Uterus (tissue), 4 donors: ENCODE data around the gene QKI. TPM values are rescaled to one million over a fixed set of nuclear protein-coding genes. Genes with fewer than 3 reads are reported as not detected.

ENCODE experiments used
- DNase-seq, 2 donors: peaks; one replicate each; pipeline ENCODE4 v3.0.0-alpha.2; 2019 to 2020
- H3K27ac ChIP-seq, 2 donors: fragments of 200-600 bp; sonication (generic); 1 replicate in 1 of 2; 2 replicates in 1 of 2; pipeline ENCODE4 v1.5.1; 2016 to 2018
- H3K27me3 ChIP-seq, 2 donors: fragments of 200-600 bp; sonication (generic); one replicate each; pipeline ENCODE4 v1.5.1; 2018 to 2019; ENCODE audit warnings: control low read depth in 1 of 2
- H3K36me3 ChIP-seq, 2 donors: fragments of 200-600 bp; sonication (generic); one replicate each; pipeline ENCODE4 v1.5.1; 2019; ENCODE audit warnings: control low read depth in 1 of 2
- H3K4me1 ChIP-seq, 2 donors: fragments of 200-600 bp; sonication (generic); one replicate each; pipeline ENCODE4 v1.5.1; 2018 to 2019; ENCODE audit warnings: control low read depth in 1 of 2
- H3K4me3 ChIP-seq, 2 donors: fragments of 200-600 bp; sonication (generic); 1 replicate in 1 of 2; 2 replicates in 1 of 2; pipeline ENCODE4 v1.5.1; 2018 to 2019; ENCODE audit warnings: mild to moderate bottlenecking in 1 of 2
- H3K9me3 ChIP-seq, 2 donors: fragments of 200-600 bp; sonication (generic); one replicate each; pipeline ENCODE4 v1.5.1; 2019; ENCODE audit warnings: control low read depth in 1 of 2
- POLR2A ChIP-seq, 2 donors: fragments of 450-650 bp; IDR thresholded peaks; one replicate each; pipeline ENCODE4 v1.6.1; 2016; ENCODE audit warnings: antibody characterized with exemption in 2 of 2, mild to moderate bottlenecking in 1 of 2, moderate library complexity in 1 of 2
- intact Hi-C: fragments of 100-400 bp; cut with DNase I; formaldehyde crosslinking; loops from one replicate; pipeline ENCODE4 v1.15.1; 2023; ENCODE audit warnings: low total_unique reads
- total RNA-seq, 4 donors: library from RNA; depleted of rRNA in 3 of 4; stranded (reverse); fragments of >200 nt in 3 of 4; gene quantifications; one replicate each; pipeline versions ENCODE4 v1.1.0 to v1.2.4, GENCODE V29; 2014 to 2023
- TF ChIP-seq, protein P1 (sequence below), 4 experiments: fragments of 200-600 bp in 2 of 4; fragments of 450-650 bp in 2 of 4; sonication (generic) in 2 of 4; IDR thresholded peaks; one replicate each; pipeline ENCODE4 v1.5.1; 2016 to 2019; ENCODE audit warnings: antibody characterized with exemption in 4 of 4, mild to moderate bottlenecking in 2 of 4, moderate library complexity in 1 of 4
- donor health status: DM: yes; HTN: yes; CAD: no.

Gene QKI
- total RNA-seq, 4 donors from 2014 or later: 93.5 to 213 (median 164) TPM

DNA sequence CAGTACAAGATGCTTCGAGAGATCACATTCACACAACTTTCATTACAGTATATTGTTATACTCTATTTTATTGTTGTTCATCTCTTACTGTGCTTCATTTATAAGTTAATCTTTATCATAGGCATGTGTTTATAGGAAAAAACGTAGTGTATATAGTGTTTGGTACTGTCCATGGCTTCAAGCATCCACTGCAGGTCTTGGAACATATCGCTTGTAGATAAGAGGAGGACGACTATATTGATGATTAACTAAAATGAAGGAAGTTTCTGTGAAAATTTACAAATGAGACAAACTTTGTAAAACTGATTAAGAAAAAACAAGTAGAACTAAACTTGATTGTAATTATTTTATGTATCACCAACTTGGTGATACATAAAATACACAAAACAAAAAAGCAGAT is 98.5 kb downstream of the QKI start:
- Histone ChIP-seq H3K27me3 (no peaks in the 10 kb centered on the region), H3K4me1 (no peaks in the 10 kb centered on the region), H3K4me3 (no peak overlapping the region), H3K36me3 (no peaks in the 10 kb centered on the region), H3K9me3 (peaks cover 0 to 9% of the 10 kb centered on the region in 2 donors), H3K27ac (no peak overlapping the region)
- intact Hi-C loops: no loop called here
- no peak for TF ChIP-seq POLR2A (IDR thresholded peaks at IDR 0.05)
- TF ChIP-seq, protein P1, sequence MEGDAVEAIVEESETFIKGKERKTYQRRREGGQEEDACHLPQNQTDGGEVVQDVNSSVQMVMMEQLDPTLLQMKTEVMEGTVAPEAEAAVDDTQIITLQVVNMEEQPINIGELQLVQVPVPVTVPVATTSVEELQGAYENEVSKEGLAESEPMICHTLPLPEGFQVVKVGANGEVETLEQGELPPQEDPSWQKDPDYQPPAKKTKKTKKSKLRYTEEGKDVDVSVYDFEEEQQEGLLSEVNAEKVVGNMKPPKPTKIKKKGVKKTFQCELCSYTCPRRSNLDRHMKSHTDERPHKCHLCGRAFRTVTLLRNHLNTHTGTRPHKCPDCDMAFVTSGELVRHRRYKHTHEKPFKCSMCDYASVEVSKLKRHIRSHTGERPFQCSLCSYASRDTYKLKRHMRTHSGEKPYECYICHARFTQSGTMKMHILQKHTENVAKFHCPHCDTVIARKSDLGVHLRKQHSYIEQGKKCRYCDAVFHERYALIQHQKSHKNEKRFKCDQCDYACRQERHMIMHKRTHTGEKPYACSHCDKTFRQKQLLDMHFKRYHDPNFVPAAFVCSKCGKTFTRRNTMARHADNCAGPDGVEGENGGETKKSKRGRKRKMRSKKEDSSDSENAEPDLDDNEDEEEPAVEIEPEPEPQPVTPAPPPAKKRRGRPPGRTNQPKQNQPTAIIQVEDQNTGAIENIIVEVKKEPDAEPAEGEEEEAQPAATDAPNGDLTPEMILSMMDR (IDR thresholded peaks at IDR 0.05): no peak
- no peak for DNase-seq

DNA sequence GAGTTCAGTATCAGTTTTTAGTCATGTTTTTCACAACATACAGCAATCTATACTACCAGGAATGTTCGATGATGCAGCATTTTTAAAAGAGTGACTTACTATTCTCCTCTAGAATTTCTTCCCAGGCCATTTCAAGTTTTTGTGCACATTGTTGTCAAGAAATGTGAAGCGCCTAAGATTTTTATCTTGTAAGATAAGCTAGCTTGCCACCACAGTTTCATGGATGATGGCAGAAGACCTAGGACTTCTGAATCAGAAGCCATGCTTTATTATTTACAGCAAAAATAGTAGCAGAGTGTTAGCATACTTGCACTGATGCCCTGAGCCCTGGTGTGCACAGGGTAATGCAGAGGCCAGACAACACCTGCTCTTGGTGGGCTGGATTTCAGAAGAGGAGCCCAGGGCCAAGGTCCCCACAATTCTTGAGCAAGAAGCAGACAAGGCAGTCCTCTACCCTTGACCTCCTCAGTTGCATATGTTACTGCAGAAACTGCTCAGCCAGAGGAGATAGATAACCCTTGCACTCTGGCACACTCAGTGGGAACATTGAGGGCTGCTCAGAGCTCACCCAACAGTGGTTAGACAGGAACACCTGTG is 99.2 kb downstream of the QKI start:
- Histone ChIP-seq H3K36me3 (no peaks in the 10 kb centered on the region), H3K4me3 (no peak overlapping the region), H3K4me1 (no peaks in the 10 kb centered on the region), H3K27me3 (no peaks in the 10 kb centered on the region), H3K9me3 (peaks cover 0 to 3% of the 10 kb centered on the region in 2 donors), H3K27ac (no peak overlapping the region)
- intact Hi-C loops: no loop called here
- no peak for TF ChIP-seq POLR2A (IDR thresholded peaks at IDR 0.05)
- TF ChIP-seq, protein P1 (IDR thresholded peaks at IDR 0.05): no peak
- DNase-seq: no peak

- no peak overlapping the region for H3K4me3 ChIP-seq
- intact Hi-C loops: no loop called here
- no peaks in the 10 kb centered on the region for H3K4me1 ChIP-seq
- no peaks in the 10 kb centered on the region for H3K27me3 ChIP-seq
- no peak overlapping the region for H3K27ac ChIP-seq
- H3K36me3 ChIP-seq: no peaks in the 10 kb centered on the region
- H3K9me3 ChIP-seq: no peaks in the 10 kb centered on the region
- DNase-seq: no peak
- TF ChIP-seq, protein P1 (IDR thresholded peaks at IDR 0.05): no peak
- no peak for TF ChIP-seq POLR2A (IDR thresholded peaks at IDR 0.05)
These were observed 102.4 kb downstream of the QKI start for GRCh38 chr6:163516908-163517307.

GRCh38 chr6:163520956-163521355 is 106.4 kb downstream of the QKI start:
- DNase-seq: no peak
- Histone ChIP-seq H3K27me3 (no peaks in the 10 kb centered on the region), H3K9me3 (no peaks in the 10 kb centered on the region), H3K4me1 (peaks cover 0 to 1% of the 10 kb centered on the region in 2 donors), H3K4me3 (no peak overlapping the region), H3K27ac (no peak overlapping the region), H3K36me3 (no peaks in the 10 kb centered on the region)
- intact Hi-C loops: no loop called here
- TF ChIP-seq, protein P1 (IDR thresholded peaks at IDR 0.05): no peak
- TF ChIP-seq POLR2A (IDR thresholded peaks at IDR 0.05): no peak

DNA sequence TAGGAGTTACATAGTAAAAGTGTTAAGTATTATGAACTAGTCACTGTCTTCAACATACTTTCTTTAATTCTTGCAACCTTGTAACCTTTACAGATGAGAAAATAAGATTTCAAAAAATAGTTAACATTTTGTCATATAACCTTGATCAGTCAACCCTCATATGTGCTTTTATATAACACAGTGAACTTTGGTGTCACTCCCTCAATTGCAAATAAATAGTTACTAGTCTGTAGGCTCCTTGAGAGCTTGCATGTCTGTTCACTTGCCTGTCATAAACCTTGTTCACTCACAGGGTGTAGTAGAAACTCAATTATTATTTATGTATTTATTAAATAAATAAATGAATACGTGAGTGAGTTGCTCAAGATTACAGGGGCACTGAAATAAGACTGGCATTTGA is 107.5 kb downstream of the QKI start:
- intact Hi-C loops: no loop called here
- Histone ChIP-seq H3K27me3 (no peaks in the 10 kb centered on the region), H3K36me3 (no peaks in the 10 kb centered on the region), H3K9me3 (no peaks in the 10 kb centered on the region), H3K4me1 (peaks cover 0 to 6% of the 10 kb centered on the region in 2 donors), H3K27ac (no peak overlapping the region), H3K4me3 (no peak overlapping the region)
- no peak for DNase-seq
- TF ChIP-seq POLR2A (IDR thresholded peaks at IDR 0.05): no peak
- TF ChIP-seq, protein P1 (IDR thresholded peaks at IDR 0.05): no peak
